ENCODE measurements around the gene TRIM29. TPM values are rescaled to one million over a fixed set of nuclear protein-coding genes. Genes with fewer than 3 reads are reported as not detected.

TRIM29 gene
- total and polyA plus RNA-seq, 2 of the 13 experiments (the other 11 are each of a cell fraction or from before 2014, with no cell fraction given) = 0.86 TPM

DNA sequence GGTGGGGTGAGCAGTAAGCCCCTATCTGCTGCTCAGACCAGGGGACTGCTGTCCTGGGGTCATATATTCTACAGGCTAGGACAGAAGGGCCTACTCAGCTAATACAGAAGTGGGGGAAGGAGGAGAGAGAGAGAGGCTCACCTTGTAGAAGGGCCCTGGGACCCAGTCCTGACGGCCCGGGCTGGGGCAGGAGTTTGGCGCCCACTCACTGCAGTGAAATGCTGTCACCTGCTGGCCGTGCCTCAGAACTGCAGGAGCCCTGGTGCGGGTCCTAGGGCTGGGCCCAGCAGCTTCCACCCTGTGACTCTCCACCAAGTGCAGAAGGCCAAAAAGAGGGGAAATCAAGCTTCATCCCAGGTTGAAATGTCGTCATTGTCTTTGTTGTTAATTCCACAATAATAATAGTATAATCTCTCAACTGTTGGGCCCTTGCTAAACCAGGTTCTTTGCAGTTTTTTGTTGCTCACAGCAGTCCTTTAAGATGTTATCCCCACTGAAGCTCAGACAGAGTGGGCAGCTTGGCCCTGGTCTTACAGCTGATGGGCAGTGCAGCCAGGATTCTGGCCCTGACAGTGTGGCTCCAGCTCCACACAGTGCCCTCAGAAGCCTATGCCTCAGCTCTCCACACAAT is 29.6 kb downstream of the TRIM29 start (continued):
- TF ChIP-seq, protein P1, sequence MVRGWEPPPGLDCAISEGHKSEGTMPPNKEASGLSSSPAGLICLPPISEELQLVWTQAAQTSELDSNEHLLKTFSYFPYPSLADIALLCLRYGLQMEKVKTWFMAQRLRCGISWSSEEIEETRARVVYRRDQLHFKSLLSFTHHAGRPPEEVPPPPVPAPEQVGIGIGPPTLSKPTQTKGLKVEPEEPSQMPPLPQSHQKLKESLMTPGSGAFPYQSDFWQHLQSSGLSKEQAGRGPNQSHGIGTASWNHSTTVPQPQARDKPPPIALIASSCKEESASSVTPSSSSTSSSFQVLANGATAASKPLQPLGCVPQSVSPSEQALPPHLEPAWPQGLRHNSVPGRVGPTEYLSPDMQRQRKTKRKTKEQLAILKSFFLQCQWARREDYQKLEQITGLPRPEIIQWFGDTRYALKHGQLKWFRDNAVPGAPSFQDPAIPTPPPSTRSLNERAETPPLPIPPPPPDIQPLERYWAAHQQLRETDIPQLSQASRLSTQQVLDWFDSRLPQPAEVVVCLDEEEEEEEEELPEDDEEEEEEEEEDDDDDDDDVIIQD (CRISPR knock-in tag; IDR thresholded peaks at IDR 0.05; ENCODE audit: low read depth) = no peak
- TF ChIP-seq, protein P2, sequence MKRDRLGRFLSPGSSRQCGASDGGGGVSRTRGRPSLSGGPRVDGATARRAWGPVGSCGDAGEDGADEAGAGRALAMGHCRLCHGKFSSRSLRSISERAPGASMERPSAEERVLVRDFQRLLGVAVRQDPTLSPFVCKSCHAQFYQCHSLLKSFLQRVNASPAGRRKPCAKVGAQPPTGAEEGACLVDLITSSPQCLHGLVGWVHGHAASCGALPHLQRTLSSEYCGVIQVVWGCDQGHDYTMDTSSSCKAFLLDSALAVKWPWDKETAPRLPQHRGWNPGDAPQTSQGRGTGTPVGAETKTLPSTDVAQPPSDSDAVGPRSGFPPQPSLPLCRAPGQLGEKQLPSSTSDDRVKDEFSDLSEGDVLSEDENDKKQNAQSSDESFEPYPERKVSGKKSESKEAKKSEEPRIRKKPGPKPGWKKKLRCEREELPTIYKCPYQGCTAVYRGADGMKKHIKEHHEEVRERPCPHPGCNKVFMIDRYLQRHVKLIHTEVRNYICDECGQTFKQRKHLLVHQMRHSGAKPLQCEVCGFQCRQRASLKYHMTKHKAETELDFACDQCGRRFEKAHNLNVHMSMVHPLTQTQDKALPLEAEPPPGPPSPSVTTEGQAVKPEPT (CRISPR knock-in tag; IDR thresholded peaks at IDR 0.05; ENCODE audit: low read depth) = no peak
- no peak for TF ChIP-seq ZNF577 (CRISPR knock-in tag; IDR thresholded peaks at IDR 0.05; ENCODE audit: borderline replicate concordance, low read depth)
- TF ChIP-seq ZNF850 (CRISPR knock-in tag; conservative IDR thresholded peaks at IDR 0.05) = no peak
- TF ChIP-seq ZFP62 (CRISPR knock-in tag; IDR thresholded peaks at IDR 0.05) = no peak
- TF ChIP-seq HES4 (CRISPR knock-in tag; IDR thresholded peaks at IDR 0.05; ENCODE audit: borderline replicate concordance) = no peak
- TF ChIP-seq, protein P3, sequence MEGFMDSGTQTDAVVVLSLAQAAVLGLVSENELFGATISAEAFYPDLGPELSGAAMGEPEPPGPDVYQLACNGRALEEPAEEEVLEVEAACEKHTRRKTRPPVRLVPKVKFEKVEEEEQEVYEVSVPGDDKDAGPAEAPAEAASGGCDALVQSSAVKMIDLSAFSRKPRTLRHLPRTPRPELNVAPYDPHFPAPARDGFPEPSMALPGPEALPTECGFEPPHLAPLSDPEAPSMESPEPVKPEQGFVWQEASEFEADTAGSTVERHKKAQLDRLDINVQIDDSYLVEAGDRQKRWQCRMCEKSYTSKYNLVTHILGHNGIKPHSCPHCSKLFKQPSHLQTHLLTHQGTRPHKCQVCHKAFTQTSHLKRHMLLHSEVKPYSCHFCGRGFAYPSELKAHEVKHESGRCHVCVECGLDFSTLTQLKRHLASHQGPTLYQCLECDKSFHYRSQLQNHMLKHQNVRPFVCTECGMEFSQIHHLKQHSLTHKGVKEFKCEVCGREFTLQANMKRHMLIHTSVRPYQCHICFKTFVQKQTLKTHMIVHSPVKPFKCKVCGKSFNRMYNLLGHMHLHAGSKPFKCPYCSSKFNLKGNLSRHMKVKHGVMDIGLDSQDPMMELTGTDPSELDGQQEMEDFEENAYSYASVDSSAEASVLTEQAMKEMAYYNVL (CRISPR knock-in tag; IDR thresholded peaks at IDR 0.05; ENCODE audit: borderline replicate concordance) = no peak
- TF ChIP-seq, protein P4, sequence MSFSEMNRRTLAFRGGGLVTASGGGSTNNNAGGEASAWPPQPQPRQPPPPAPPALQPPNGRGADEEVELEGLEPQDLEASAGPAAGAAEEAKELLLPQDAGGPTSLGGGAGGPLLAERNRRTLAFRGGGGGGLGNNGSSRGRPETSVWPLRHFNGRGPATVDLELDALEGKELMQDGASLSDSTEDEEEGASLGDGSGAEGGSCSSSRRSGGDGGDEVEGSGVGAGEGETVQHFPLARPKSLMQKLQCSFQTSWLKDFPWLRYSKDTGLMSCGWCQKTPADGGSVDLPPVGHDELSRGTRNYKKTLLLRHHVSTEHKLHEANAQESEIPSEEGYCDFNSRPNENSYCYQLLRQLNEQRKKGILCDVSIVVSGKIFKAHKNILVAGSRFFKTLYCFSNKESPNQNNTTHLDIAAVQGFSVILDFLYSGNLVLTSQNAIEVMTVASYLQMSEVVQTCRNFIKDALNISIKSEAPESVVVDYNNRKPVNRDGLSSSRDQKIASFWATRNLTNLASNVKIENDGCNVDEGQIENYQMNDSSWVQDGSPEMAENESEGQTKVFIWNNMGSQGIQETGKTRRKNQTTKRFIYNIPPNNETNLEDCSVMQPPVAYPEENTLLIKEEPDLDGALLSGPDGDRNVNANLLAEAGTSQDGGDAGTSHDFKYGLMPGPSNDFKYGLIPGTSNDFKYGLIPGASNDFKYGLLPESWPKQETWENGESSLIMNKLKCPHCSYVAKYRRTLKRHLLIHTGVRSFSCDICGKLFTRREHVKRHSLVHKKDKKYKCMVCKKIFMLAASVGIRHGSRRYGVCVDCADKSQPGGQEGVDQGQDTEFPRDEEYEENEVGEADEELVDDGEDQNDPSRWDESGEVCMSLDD (CRISPR knock-in tag; IDR thresholded peaks at IDR 0.05; ENCODE audit: borderline replicate concordance) = no peak
- TF ChIP-seq MXI1 (IDR thresholded peaks at IDR 0.05; ENCODE audit: borderline replicate concordance, low read depth, low read length) = no peak
- TF ChIP-seq, protein P5, sequence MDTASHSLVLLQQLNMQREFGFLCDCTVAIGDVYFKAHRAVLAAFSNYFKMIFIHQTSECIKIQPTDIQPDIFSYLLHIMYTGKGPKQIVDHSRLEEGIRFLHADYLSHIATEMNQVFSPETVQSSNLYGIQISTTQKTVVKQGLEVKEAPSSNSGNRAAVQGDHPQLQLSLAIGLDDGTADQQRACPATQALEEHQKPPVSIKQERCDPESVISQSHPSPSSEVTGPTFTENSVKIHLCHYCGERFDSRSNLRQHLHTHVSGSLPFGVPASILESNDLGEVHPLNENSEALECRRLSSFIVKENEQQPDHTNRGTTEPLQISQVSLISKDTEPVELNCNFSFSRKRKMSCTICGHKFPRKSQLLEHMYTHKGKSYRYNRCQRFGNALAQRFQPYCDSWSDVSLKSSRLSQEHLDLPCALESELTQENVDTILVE (CRISPR knock-in tag; IDR thresholded peaks at IDR 0.05) = no peak

Data from HepG2 (cell line).